Hepatocyte (in vitro differentiated cells): ENCODE data around the gene GPR35. TPM values are rescaled to one million over a fixed set of nuclear protein-coding genes. Genes with fewer than 3 reads are reported as not detected.

Experiments used
- DNase-seq: peaks from one replicate; pipeline ENCODE4 v3.0.0-alpha.2; 2016; ENCODE audit warnings: low spot score
- H2AFZ ChIP-seq: fragments of 200-600 bp; sonication (generic); 2 replicates; pipeline ENCODE4 v1.6.0; 2016; ENCODE audit warnings: antibody characterized with exemption, mild to moderate bottlenecking
- H3K27ac ChIP-seq: fragments of 200-600 bp; sonication (generic); 2 replicates; pipeline ENCODE4 v1.5.1; 2016; ENCODE audit warnings: mild to moderate bottlenecking
- H3K27me3 ChIP-seq: fragments of 200-600 bp; sonication (generic); 2 replicates; pipeline ENCODE4 v1.6.1; 2016
- H3K36me3 ChIP-seq: fragments of 200-600 bp; sonication (generic); replicated peaks from 2 replicates; pipeline ENCODE4 v1.5.1; 2016; ENCODE audit warnings: low read depth; ENCODE audit not compliant: insufficient read depth
- H3K4me1 ChIP-seq: fragments of 200-600 bp; sonication (generic); 2 replicates; pipeline ENCODE4 v1.5.1; 2016; ENCODE audit warnings: mild to moderate bottlenecking, moderate library complexity; ENCODE audit not compliant: insufficient read depth
- H3K4me2 ChIP-seq: fragments of 200-600 bp; sonication (generic); 2 replicates; pipeline ENCODE4 v1.6.0; 2016
- H3K4me3 ChIP-seq: fragments of 200-600 bp; sonication (generic); 2 replicates; pipeline ENCODE4 v1.5.1; 2016; ENCODE audit warnings: mild to moderate bottlenecking
- H3K79me2 ChIP-seq: fragments of 200-600 bp; sonication (generic); 2 replicates; pipeline ENCODE4 v1.6.0; 2017; ENCODE audit warnings: mild to moderate bottlenecking
- H3K9me2 ChIP-seq: fragments of 200-600 bp; sonication (generic); replicated peaks from 2 replicates; pipeline ENCODE4 v1.6.0; 2017; ENCODE audit warnings: mild to moderate bottlenecking; ENCODE audit not compliant: insufficient read depth
- H3K9me3 ChIP-seq: fragments of 200-600 bp; sonication (generic); 2 replicates; pipeline ENCODE4 v1.5.1; 2016; ENCODE audit warnings: low read depth, mild to moderate bottlenecking
- H4K20me1 ChIP-seq: fragments of 200-600 bp; sonication (generic); 2 replicates; pipeline ENCODE4 v1.6.0; 2016; ENCODE audit warnings: mild to moderate bottlenecking; ENCODE audit not compliant: insufficient read depth, poor library complexity, severe bottlenecking
- CTCF ChIP-seq: fragments of 200-600 bp; sonication (generic); IDR thresholded peaks from 2 replicates; pipeline ENCODE4 v1.5.1; 2016; ENCODE audit warnings: antibody characterized with exemption, mild to moderate bottlenecking; ENCODE audit not compliant: poor library complexity
- EZH2 ChIP-seq: fragments of 200-600 bp; sonication (generic); IDR thresholded peaks from 2 replicates; pipeline ENCODE4 v1.6.1; 2016; ENCODE audit warnings: antibody characterized with exemption, mild to moderate bottlenecking, borderline replicate concordance
- EZH2phosphoT487 ChIP-seq: fragments of 200-600 bp; sonication (generic); IDR thresholded peaks from one replicate; pipeline ENCODE4 v1.6.1; 2018; ENCODE audit warnings: antibody characterized with exemption, mild to moderate bottlenecking, low read depth, moderate library complexity; ENCODE audit not compliant: unreplicated experiment, severe bottlenecking
- WGBS: methylation state at CpG from one replicate; pipeline ENCODE4 v1.1.6; 2016; ENCODE audit warnings: low lambda C conversion rate; ENCODE audit errors: missing lambda C conversion rate; 5-methylcytosine and 5-hydroxymethylcytosine counted together
- polyA plus RNA-seq: library from polyadenylated mRNA; unstranded; fragments of >200 nt; fragmentation: Nextera tagmentation; extraction: Ambion mirVana; gene quantifications from 2 replicates; pipeline ENCODE4 v1.2.1, GENCODE V29; 2016
- total RNA-seq: library from RNA; depleted of rRNA; stranded (reverse); fragments of >200 nt; gene quantifications from 2 replicates; pipeline ENCODE4 v1.2.3, GENCODE V29; 2014

Gene GPR35
- total and polyA plus RNA-seq, 2 experiments from 2014 or later, result 10.5 to 14.7 TPM

GRCh38 chr2:240604291-240604938 lies 20.9 kb upstream of the GPR35 start:
- Histone ChIP-seq H3K36me3 (no peaks in the 10 kb centered on the region), H4K20me1 (no peaks in the 10 kb centered on the region), H3K4me3 (no peak overlapping the region), H3K27ac (peak overlapping the region; percentile 82), H3K4me2 (peak overlapping the region; percentile 59), H3K9me3 (no peaks in the 10 kb centered on the region), H3K27me3 (no peaks in the 10 kb centered on the region), H3K79me2 (peaks cover 10% of the 10 kb centered on the region), H3K4me1 (peaks cover 12% of the 10 kb centered on the region), H3K9me2 (no peaks in the 10 kb centered on the region), H2AFZ (no peak overlapping the region)
- peak; percentile 87 for DNase-seq
- WGBS, result 51% methylated on average over 11 of the region's 11 CpGs
- TF ChIP-seq EZH2 (no peak), EZH2phosphoT487 (no peak), CTCF (peak; percentile 45)

GRCh38 chr2:240604939-240605716 lies 20.2 kb upstream of the GPR35 start:
- 85% methylated on average over 19 of the region's 19 CpGs for WGBS
- H3K9me2 ChIP-seq, result no peaks in the 10 kb centered on the region
- H3K4me2 ChIP-seq, result peak overlapping the region; percentile 59
- peak overlapping the region; percentile 82 for H3K27ac ChIP-seq
- no peak overlapping the region for H2AFZ ChIP-seq
- no peak for TF ChIP-seq CTCF
- no peak for TF ChIP-seq EZH2
- H3K4me3 ChIP-seq, result no peak overlapping the region
- H3K79me2 ChIP-seq, result peaks cover 10% of the 10 kb centered on the region
- no peaks in the 10 kb centered on the region for H3K27me3 ChIP-seq
- peaks cover 12% of the 10 kb centered on the region for H3K4me1 ChIP-seq
- H3K36me3 ChIP-seq, result no peaks in the 10 kb centered on the region
- DNase-seq, result peak; percentile 63
- no peaks in the 10 kb centered on the region for H4K20me1 ChIP-seq
- no peaks in the 10 kb centered on the region for H3K9me3 ChIP-seq

DNA sequence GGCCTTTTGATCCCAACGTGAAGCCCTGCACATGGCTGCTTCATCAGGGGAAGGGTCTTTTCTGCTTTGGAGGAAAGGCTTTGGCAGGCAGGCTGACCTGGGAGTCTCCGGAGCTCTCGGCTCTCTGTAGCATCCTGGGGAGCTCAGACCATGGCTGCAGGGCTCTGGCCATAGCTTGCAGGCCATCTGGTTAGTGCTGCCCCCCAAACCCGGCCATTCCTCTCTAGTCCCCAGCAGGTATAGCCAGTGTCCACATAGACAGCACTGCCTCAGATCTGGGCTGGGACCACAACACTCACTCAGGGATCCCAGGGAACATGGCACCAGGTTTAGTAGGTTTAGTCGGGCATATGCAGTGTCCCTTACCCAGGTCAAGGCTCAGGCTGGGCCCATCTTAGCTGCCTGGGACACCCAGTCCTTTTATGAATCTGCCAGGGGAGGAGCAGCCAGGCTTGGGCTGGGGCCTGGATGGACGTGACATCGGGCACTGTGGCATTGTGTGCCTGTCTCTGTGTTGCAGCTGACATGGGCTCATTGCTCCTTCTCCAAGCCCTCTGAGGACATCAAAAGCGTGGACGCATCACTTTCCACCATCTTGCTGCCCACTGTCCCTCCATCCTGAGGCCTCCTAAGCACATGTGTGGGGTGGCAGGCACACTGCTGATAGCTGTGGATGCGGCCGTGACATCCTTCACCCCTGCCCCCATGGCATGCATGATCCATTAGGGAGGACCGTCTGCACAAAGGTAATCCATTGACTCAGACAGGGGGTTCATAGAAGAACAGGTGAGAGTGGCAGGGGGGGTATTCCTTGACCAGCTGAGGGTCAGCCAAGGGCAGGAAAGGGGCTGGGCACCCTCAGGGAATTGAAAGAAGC lies 19.2 kb upstream of the GPR35 start:
- Histone ChIP-seq H2AFZ (no peak overlapping the region), H3K4me2 (peak overlapping the region; percentile 59), H3K4me1 (peaks cover 12% of the 10 kb centered on the region), H3K4me3 (no peak overlapping the region), H3K27me3 (no peaks in the 10 kb centered on the region), H3K9me3 (no peaks in the 10 kb centered on the region), H3K79me2 (peaks cover 12% of the 10 kb centered on the region), H3K9me2 (no peaks in the 10 kb centered on the region), H3K36me3 (no peaks in the 10 kb centered on the region), H3K27ac (peak overlapping the region; percentile 82), H4K20me1 (no peaks in the 10 kb centered on the region)
- no peak for TF ChIP-seq CTCF
- no peak for TF ChIP-seq EZH2
- 93% methylated on average over 12 of the region's 12 CpGs for WGBS
- no peak for DNase-seq
